Measurements from ENCODE around the gene DPY19L3. TPM values are rescaled to one million over a fixed set of nuclear protein-coding genes. Genes with fewer than 3 reads are reported as not detected.

Gene DPY19L3
- polyA plus RNA-seq, 1 donor from 2014 or later: 26.7 TPM

DNA sequence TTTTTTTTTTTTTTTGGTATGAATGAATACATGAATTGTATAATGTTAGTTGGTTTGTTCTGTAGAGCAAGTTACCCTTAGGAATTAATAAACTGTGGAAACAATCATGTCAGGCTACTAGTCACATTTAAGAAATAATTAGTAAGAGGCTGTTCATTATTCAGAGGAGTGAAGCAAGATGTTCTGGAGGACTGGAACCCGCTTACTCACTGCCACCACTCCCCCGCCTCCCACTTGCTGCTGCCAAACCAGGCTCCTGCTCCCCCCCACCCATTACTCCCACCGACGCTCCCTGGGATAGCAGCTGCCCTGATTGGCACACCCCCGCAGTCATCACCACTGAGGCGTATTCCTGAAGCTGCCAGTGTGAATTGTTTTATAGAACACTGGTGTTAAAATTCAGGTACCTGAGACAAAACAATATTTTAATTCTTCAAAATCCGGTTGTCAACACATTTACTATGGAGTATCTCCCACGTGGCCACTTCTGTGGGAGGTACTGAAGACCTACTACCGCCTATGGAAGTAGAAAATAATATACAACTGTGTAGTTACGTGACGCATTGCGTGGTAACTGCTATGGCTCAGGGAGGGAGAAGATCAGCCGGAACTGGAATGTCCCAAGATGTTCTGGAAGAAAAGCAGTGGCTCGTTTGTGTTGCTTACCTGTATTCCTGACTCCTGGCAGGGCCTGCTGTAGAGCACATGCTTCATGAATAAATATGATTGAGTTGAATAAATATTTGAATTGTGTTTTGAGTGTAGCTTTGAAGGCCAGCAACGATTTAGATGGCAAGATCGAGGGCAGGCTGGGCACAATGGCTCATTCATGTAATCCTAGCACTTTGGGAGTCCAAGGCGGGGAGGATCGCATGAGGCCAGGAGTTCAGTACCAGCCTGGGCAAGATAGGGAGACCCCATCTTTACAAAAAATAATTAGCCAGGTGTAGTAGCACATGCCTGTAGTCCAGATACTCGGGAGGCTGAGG is 1.7 kb downstream of the DPY19L3 start:
- Histone ChIP-seq H3K27ac (ENCODE audit: low read length) (no peak overlapping the region), H3K9ac (ENCODE audit: low read length) (no peak overlapping the region), H4K20me1 (ENCODE audit: insufficient read depth) (no peaks in the 10 kb centered on the region), H2AFZ (ENCODE audit: low read depth, low read length) (no peak overlapping the region), H3K9me3 (ENCODE audit: low read length) (no peaks in the 10 kb centered on the region), H3K9me2 (ENCODE audit: insufficient read depth, low read length) (no peaks in the 10 kb centered on the region), H3K27me3 (ENCODE audit: insufficient read depth, low read depth, low read length) (no peaks in the 10 kb centered on the region), H3K79me2 (replicated peaks; ENCODE audit: insufficient read depth, low read length) (peaks cover 10% of the 10 kb centered on the region), H3K36me3 (ENCODE audit: insufficient read depth, low read length) (peaks cover 5% of the 10 kb centered on the region), H3K4me2 (ENCODE audit: low read length) (no peak overlapping the region), H3K4me3 (ENCODE audit: low read length) (peak overlapping the region; percentile 94), H3F3A (ENCODE audit: insufficient read depth, low read length, poor library complexity, severe bottlenecking) (no peaks in the 10 kb centered on the region)
- TF ChIP-seq RAD21 (conservative IDR thresholded peaks at IDR 0.05) (no peak), REST (IDR thresholded peaks at IDR 0.05; ENCODE audit: borderline replicate concordance) (no peak), SMC3 (conservative IDR thresholded peaks at IDR 0.05; ENCODE audit: poor library complexity) (no peak), POLR2AphosphoS5 (IDR thresholded peaks at IDR 0.05) (no peak), TAF1 (IDR thresholded peaks at IDR 0.05; ENCODE audit: low read depth) (no peak), CTCF (IDR thresholded peaks at IDR 0.05; ENCODE audit: poor library complexity, severe bottlenecking) (no peak), EP300 (conservative IDR thresholded peaks at IDR 0.05; ENCODE audit: poor library complexity, severe bottlenecking) (no peak), MXI1 (conservative IDR thresholded peaks at IDR 0.05; ENCODE audit: poor library complexity, severe bottlenecking) (no peak), EZH2 (IDR thresholded peaks at IDR 0.05; ENCODE audit: borderline replicate concordance, insufficient read depth, low read length, poor library complexity, severe bottlenecking) (no peak)

DNA sequence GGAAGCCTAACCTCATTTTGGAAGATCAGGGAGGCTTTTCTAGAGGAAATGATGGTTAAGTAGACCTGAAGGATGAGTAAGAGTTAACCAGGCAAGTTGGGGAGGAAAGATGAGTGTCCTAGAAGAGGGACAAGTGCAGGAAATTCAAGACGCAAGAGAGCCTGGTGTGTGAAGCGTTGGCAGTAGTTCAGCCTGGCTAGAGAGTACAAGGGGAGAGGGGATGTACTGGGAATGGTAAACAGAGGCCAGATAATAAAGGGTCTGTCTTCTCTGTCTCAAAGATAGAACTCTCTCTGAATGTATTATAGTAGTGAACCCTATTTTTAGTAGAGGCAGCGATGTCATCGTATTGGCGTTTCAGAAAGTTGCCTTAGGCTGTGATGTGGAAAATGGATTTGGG is 9.7 kb downstream of the DPY19L3 start:
- Histone ChIP-seq H3K9ac (ENCODE audit: low read length) (no peak overlapping the region), H3K4me2 (ENCODE audit: low read length) (no peak overlapping the region), H3F3A (ENCODE audit: insufficient read depth, low read length, poor library complexity, severe bottlenecking) (no peaks in the 10 kb centered on the region), H3K4me3 (ENCODE audit: low read length) (no peak overlapping the region), H4K20me1 (ENCODE audit: insufficient read depth) (no peaks in the 10 kb centered on the region), H3K79me2 (replicated peaks; ENCODE audit: insufficient read depth, low read length) (no peaks in the 10 kb centered on the region), H2AFZ (ENCODE audit: low read depth, low read length) (no peak overlapping the region), H3K9me2 (ENCODE audit: insufficient read depth, low read length) (no peaks in the 10 kb centered on the region), H3K27me3 (ENCODE audit: insufficient read depth, low read depth, low read length) (no peaks in the 10 kb centered on the region), H3K9me3 (ENCODE audit: low read length) (no peaks in the 10 kb centered on the region), H3K27ac (ENCODE audit: low read length) (no peak overlapping the region), H3K36me3 (ENCODE audit: insufficient read depth, low read length) (no peaks in the 10 kb centered on the region)
- TF ChIP-seq TAF1 (IDR thresholded peaks at IDR 0.05; ENCODE audit: low read depth) (no peak), EP300 (conservative IDR thresholded peaks at IDR 0.05; ENCODE audit: poor library complexity, severe bottlenecking) (no peak), CTCF (IDR thresholded peaks at IDR 0.05; ENCODE audit: poor library complexity, severe bottlenecking) (no peak), RAD21 (conservative IDR thresholded peaks at IDR 0.05) (no peak), EZH2 (IDR thresholded peaks at IDR 0.05; ENCODE audit: borderline replicate concordance, insufficient read depth, low read length, poor library complexity, severe bottlenecking) (no peak), SMC3 (conservative IDR thresholded peaks at IDR 0.05; ENCODE audit: poor library complexity) (no peak), POLR2AphosphoS5 (IDR thresholded peaks at IDR 0.05) (no peak), REST (IDR thresholded peaks at IDR 0.05; ENCODE audit: borderline replicate concordance) (no peak), MXI1 (conservative IDR thresholded peaks at IDR 0.05; ENCODE audit: poor library complexity, severe bottlenecking) (no peak)

Measured in neural cell (in vitro differentiated cells).